BLaER1 treated with 17β-estradiol and CSF1 and Interleukin-3, amounts not matched to agents 10 nM and 100 nM (cell line): ENCODE results near the gene ANO7.
A peak's percentile ranks its signal among the peaks of the same experiment; 100 is the strongest.

ENCODE experiments used
- H3K27ac ChIP-seq, 11 experiments: shearing (Covaris generic); formaldehyde crosslinking; 2 replicates each; pipeline ENCODE4 v1.8.1; 2022
- H3K27me3 ChIP-seq, 11 experiments: shearing (Covaris generic); formaldehyde crosslinking; 2 replicates each; pipeline ENCODE4 v1.8.1; 2022
- H3K36me3 ChIP-seq, 11 experiments: shearing (Covaris generic); formaldehyde crosslinking; 2 replicates each; pipeline ENCODE4 v1.8.1; 2022
- H3K4me1 ChIP-seq, 10 experiments: shearing (Covaris generic); formaldehyde crosslinking; 2 replicates each; pipeline ENCODE4 v1.8.1; 2022
- H3K4me2 ChIP-seq, 11 experiments: shearing (Covaris generic); formaldehyde crosslinking; 2 replicates each; pipeline ENCODE4 v1.8.1; 2022
- H3K4me3 ChIP-seq, 10 experiments: shearing (Covaris generic); formaldehyde crosslinking; 2 replicates each; pipeline ENCODE4 v1.8.1; 2022
- H3K9ac ChIP-seq, 11 experiments: shearing (Covaris generic); formaldehyde crosslinking; 2 replicates each; pipeline ENCODE4 v1.8.1; 2022
- H3K9me3 ChIP-seq, 11 experiments: shearing (Covaris generic); formaldehyde crosslinking; replicated peaks in 1 of 11; 2 replicates each; pipeline ENCODE4 v1.8.1; 2022
- H4K20me1 ChIP-seq, 11 experiments: shearing (Covaris generic); formaldehyde crosslinking; 2 replicates each; pipeline ENCODE4 v1.8.1; 2022
- Cebpa-rat ChIP-seq, 11 experiments: shearing (Covaris generic); IDR thresholded peaks; 2 replicates each; pipeline ENCODE4 v1.8.1; 2022

The ANO7 gene

DNA sequence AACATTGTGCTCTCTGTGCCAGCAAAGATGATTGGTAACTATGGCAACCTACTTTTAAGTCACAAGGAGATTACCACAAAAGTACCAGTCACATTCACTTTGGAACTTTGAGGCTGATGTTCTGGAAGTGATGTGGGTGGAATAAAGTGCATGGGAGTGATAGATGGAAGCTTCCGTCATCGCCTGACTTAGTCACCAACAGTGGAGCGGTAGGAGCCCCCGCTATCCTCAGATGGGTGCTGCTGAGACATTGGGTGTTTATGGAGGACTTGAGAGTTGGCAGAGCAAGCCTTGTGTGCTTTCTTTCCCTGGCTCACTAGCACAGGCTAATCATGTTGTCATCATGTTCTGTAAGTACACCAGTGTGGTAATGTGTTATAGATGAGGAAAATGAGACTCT lies 33.6 kb upstream of the ANO7 start:
- no peak overlapping the region for H3K27ac ChIP-seq
- peaks cover 23 to 48% (median 30%) of the 10 kb centered on the region in 10 experiments for H3K4me1 ChIP-seq
- H3K36me3 ChIP-seq = peaks cover 30 to 55% (median 44%) of the 10 kb centered on the region in 11 experiments
- H3K4me3 ChIP-seq = no peak overlapping the region
- no peak overlapping the region for H3K9ac ChIP-seq
- peaks cover 0 to 47% (median 17%) of the 10 kb centered on the region in 11 experiments; a peak in 10 of 22 replicates for H4K20me1 ChIP-seq
- no peak for TF ChIP-seq Cebpa-rat (IDR thresholded peaks at IDR 0.05)
- no peaks in the 10 kb centered on the region for H3K27me3 ChIP-seq
- H3K9me3 ChIP-seq = no peaks in the 10 kb centered on the region
- H3K4me2 ChIP-seq = no peak overlapping the region

- Histone ChIP-seq H3K36me3 (peaks cover 33 to 64% (median 51%) of the 10 kb centered on the region in 11 experiments), H4K20me1 (peaks cover 0 to 47% (median 17%) of the 10 kb centered on the region in 11 experiments; a peak in 10 of 22 replicates), H3K9ac (no peak overlapping the region), H3K4me2 (no peak overlapping the region), H3K4me3 (no peak overlapping the region), H3K27me3 (no peaks in the 10 kb centered on the region), H3K4me1 (peaks cover 21 to 47% (median 28%) of the 10 kb centered on the region in 10 experiments), H3K9me3 (no peaks in the 10 kb centered on the region), H3K27ac (no peak overlapping the region)
- no peak for TF ChIP-seq Cebpa-rat (IDR thresholded peaks at IDR 0.05)
Measured at GRCh38 chr2:241155936-241156335, 32.5 kb upstream of the ANO7 start.

GRCh38 chr2:241156971-241157441 lies 31.5 kb upstream of the ANO7 start:
- Histone ChIP-seq H3K27ac (no peak overlapping the region), H3K9me3 (no peaks in the 10 kb centered on the region), H4K20me1 (peaks cover 0 to 46% (median 14%) of the 10 kb centered on the region in 11 experiments; a peak in 15 of 22 replicates), H3K36me3 (peaks cover 37 to 70% (median 56%) of the 10 kb centered on the region in 11 experiments), H3K4me1 (peaks cover 19 to 44% (median 25%) of the 10 kb centered on the region in 10 experiments), H3K4me3 (no peak overlapping the region), H3K9ac (peak overlapping the region in 1 of 11 experiments; percentile 1; a peak in 1 of 22 replicates), H3K27me3 (no peaks in the 10 kb centered on the region), H3K4me2 (peak overlapping the region in 4 of 11 experiments; percentile 4 to 59 (median 23); a peak in 4 of 22 replicates)
- TF ChIP-seq Cebpa-rat (IDR thresholded peaks at IDR 0.05) = no peak

GRCh38 chr2:241157841-241158545 lies 30.5 kb upstream of the ANO7 start:
- peaks cover 17 to 35% (median 23%) of the 10 kb centered on the region in 10 experiments for H3K4me1 ChIP-seq
- H3K36me3 ChIP-seq = peaks cover 40 to 80% (median 61%) of the 10 kb centered on the region in 11 experiments

GRCh38 chr2:241158546-241158900 lies 30.0 kb upstream of the ANO7 start:
- Histone ChIP-seq H3K27ac (no peak overlapping the region), H3K9ac (no peak overlapping the region), H3K36me3 (peaks cover 45 to 84% (median 65%) of the 10 kb centered on the region in 11 experiments), H3K9me3 (no peaks in the 10 kb centered on the region), H4K20me1 (peaks cover 0 to 45% (median 10%) of the 10 kb centered on the region in 11 experiments; a peak in 14 of 22 replicates), H3K4me2 (no peak overlapping the region), H3K4me3 (no peak overlapping the region), H3K4me1 (peaks cover 12 to 30% (median 18%) of the 10 kb centered on the region in 10 experiments), H3K27me3 (no peaks in the 10 kb centered on the region)
- TF ChIP-seq Cebpa-rat (IDR thresholded peaks at IDR 0.05) = no peak

More at GRCh38 chr2:241157841-241158545, 30.5 kb upstream of the ANO7 start:
- Histone ChIP-seq H4K20me1 (peaks cover 0 to 44% (median 10%) of the 10 kb centered on the region in 11 experiments; a peak in 14 of 22 replicates), H3K4me2 (no peak overlapping the region), H3K27ac (no peak overlapping the region), H3K9ac (no peak overlapping the region), H3K9me3 (no peaks in the 10 kb centered on the region), H3K27me3 (no peaks in the 10 kb centered on the region), H3K4me3 (no peak overlapping the region)
- no peak for TF ChIP-seq Cebpa-rat (IDR thresholded peaks at IDR 0.05)

DNA sequence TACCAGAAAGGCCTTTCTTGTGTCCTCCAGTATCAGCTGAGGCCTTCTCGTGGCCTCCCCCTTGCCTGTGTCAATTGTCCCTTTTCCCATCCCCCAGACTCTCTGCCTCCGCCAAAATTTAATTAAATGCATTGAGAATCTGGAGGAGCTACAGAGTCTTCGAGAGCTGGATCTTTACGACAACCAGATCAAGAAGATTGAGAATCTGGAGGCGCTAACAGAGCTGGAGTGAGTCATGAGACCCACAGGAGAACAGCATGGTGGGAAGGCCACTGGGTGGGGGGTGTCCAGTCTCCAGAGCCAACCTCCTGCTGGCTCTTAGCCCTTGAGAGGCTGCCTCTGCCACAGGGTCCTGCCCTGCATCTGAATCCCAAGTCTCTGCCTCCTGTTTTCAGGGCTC lies 29.4 kb upstream of the ANO7 start:
- no peak for TF ChIP-seq Cebpa-rat (IDR thresholded peaks at IDR 0.05)
- Histone ChIP-seq H3K9ac (no peak overlapping the region), H3K27ac (no peak overlapping the region), H4K20me1 (peaks cover 0 to 44% (median 10%) of the 10 kb centered on the region in 11 experiments; a peak in 13 of 22 replicates), H3K36me3 (peaks cover 48 to 90% (median 71%) of the 10 kb centered on the region in 11 experiments), H3K9me3 (no peaks in the 10 kb centered on the region), H3K4me1 (peaks cover 10 to 25% (median 15%) of the 10 kb centered on the region in 10 experiments), H3K4me3 (no peak overlapping the region), H3K27me3 (no peaks in the 10 kb centered on the region), H3K4me2 (no peak overlapping the region)

DNA sequence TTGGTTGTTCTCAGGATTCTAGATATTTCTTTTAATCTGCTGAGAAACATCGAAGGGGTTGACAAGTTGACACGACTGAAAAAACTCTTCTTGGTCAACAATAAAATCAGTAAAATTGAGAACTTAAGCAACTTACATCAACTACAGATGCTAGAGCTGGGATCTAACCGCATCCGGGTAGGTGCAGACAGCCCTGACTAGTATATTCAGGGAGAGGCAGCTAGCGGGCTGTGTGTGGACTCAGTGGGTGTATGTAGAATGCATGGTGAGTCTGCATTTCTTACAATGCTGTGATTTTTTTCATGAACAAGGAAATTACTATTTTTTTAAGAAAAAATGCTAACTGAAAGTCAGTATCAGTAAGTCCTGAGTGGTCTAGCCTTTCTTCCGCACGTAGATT lies 28.2 kb upstream of the ANO7 start:
- Histone ChIP-seq H3K9me3 (no peaks in the 10 kb centered on the region), H3K4me1 (peaks cover 10 to 25% (median 15%) of the 10 kb centered on the region in 10 experiments), H3K27ac (no peak overlapping the region), H3K4me3 (no peak overlapping the region), H3K9ac (no peak overlapping the region), H3K27me3 (no peaks in the 10 kb centered on the region), H3K36me3 (peaks cover 60 to 90% (median 73%) of the 10 kb centered on the region in 11 experiments), H3K4me2 (no peak overlapping the region), H4K20me1 (peaks cover 0 to 45% (median 10%) of the 10 kb centered on the region in 11 experiments; a peak in 13 of 22 replicates)
- no peak for TF ChIP-seq Cebpa-rat (IDR thresholded peaks at IDR 0.05)

DNA sequence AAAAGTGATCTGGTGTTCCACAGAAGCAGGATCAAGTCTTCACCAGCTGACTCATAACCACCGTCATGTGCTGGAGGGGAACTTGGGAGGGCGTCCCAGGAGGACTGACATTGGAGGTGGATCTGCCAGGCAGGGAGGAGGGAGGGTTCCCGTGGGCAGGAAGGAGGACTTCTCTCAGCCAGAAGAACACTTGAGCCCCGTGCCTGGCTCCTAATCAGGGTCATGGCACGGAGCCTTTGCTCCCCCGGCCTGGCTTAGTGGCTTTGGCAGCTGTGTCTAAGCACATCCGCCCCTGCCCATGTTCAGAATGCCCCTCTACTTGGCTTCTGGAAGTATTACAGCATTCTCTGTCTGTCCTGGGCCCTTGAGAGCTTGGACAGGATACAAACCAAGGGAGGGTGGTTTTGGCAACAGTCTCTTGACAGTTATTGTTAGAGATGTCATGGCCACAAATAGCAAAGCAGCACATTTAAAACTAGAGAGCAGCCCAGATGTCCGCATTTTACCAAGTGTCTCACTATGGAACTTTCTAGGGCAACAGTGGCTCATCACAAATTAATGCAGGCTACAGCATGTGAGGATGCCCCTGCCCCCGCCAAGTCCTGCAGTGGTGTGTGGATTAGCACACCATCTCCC lies 26.7 kb upstream of the ANO7 start:
- 0 out of 22 replicates have a peak overlapping the region, but pooled peaks of 2 of the 11 experiments have one; percentile 11 to 19 for H3K9ac ChIP-seq
- no peak for TF ChIP-seq Cebpa-rat (IDR thresholded peaks at IDR 0.05)
- no peak overlapping the region for H3K27ac ChIP-seq
- no peaks in the 10 kb centered on the region for H3K9me3 ChIP-seq
- peak overlapping the region; percentile 7 to 58 (median 40); a peak in 15 of 22 replicates for H3K4me2 ChIP-seq
- H4K20me1 ChIP-seq = peaks cover 0 to 36% (median 9%) of the 10 kb centered on the region in 11 experiments; a peak in 13 of 22 replicates
- H3K36me3 ChIP-seq = peaks cover 71 to 92% (median 80%) of the 10 kb centered on the region in 11 experiments
- H3K4me3 ChIP-seq = no peak overlapping the region
- no peaks in the 10 kb centered on the region for H3K27me3 ChIP-seq
- peaks cover 10 to 21% (median 14%) of the 10 kb centered on the region in 10 experiments for H3K4me1 ChIP-seq

DNA sequence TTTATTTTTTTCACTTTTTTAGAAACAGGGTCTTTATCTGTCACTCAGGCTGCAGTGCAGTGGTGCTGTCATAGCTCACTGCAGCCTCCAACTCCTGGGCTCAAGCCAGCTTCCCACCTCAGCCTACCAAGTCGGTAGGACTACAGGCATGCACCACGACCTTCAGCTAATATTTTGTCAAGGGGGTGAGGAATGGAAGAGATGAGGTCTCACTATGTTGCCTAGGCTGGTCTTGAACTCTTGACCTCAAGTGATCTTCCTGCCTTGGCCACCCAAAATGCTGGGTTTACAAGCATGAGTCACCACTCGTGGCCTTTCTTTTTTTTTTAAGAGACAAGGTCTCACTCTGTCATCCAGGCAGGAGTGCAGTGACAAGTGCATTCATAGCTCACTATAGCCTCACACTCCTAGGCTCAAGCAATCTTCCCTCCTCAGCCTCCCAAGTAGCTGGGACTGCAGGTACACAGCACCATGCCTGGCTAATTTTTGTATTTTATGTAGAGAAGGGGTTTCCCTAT lies 24.8 kb upstream of the ANO7 start:
- H3K36me3 ChIP-seq = peaks cover 78 to 95% (median 86%) of the 10 kb centered on the region in 11 experiments
- H3K9ac ChIP-seq = no peak overlapping the region
- no peak for TF ChIP-seq Cebpa-rat (IDR thresholded peaks at IDR 0.05)
- H3K4me1 ChIP-seq = peaks cover 8 to 15% (median 11%) of the 10 kb centered on the region in 10 experiments
- H3K27ac ChIP-seq = no peak overlapping the region
- H4K20me1 ChIP-seq = peaks cover 0 to 27% (median 7%) of the 10 kb centered on the region in 11 experiments; a peak in 9 of 22 replicates
- H3K9me3 ChIP-seq = no peaks in the 10 kb centered on the region
- H3K27me3 ChIP-seq = no peaks in the 10 kb centered on the region
- no peak overlapping the region for H3K4me3 ChIP-seq
- no peak overlapping the region for H3K4me2 ChIP-seq
